ENCODE measurements around the gene FOXC1. TPM values are rescaled to one million over a fixed set of nuclear protein-coding genes. Genes with fewer than 3 reads are reported as not detected.
A peak's percentile ranks its signal among the peaks of the same experiment; 100 is the strongest.

FOXC1 gene
- total RNA-seq, 1 donor from 2014 or later = 0.45 TPM

GRCh38 chr6:1611322-1611571 lies 1.5 kb downstream of the FOXC1 start:
- H3K27ac ChIP-seq = no peak overlapping the region
- peaks cover 21% of the 10 kb centered on the region for H3K4me1 ChIP-seq
- H3K4me2 ChIP-seq = no peak overlapping the region
- H3F3A ChIP-seq (ENCODE audit: low read depth) = peaks cover 39% of the 10 kb centered on the region
- peaks cover 4% of the 10 kb centered on the region for H3K36me3 Mint-ChIP-seq
- H4K20me1 ChIP-seq (ENCODE audit: low read depth) = peaks cover 64% of the 10 kb centered on the region
- H3K27ac Mint-ChIP-seq = no peak overlapping the region
- H3K9ac ChIP-seq = no peak overlapping the region
- peak; percentile 76 for DNase-seq (ENCODE audit: low spot score)
- H3K79me2 ChIP-seq (ENCODE audit: low read depth) = no peaks in the 10 kb centered on the region
- peaks cover 40% of the 10 kb centered on the region for H3K4me1 Mint-ChIP-seq
- no peaks in the 10 kb centered on the region for H3K9me3 ChIP-seq (ENCODE audit: low read depth)
- no peak overlapping the region for H3K4me3 ChIP-seq
- peak; percentile 90 for TF ChIP-seq EZH2 (IDR thresholded peaks at IDR 0.05)
- TF ChIP-seq EZH2phosphoT487 (IDR thresholded peaks at IDR 0.05) = peak; percentile 11
- TF ChIP-seq CTCF (IDR thresholded peaks at IDR 0.05) = peak; percentile 24
- H3K27me3 Mint-ChIP-seq (ENCODE audit: insufficient read depth, low read depth) = peaks cover 64% of the 10 kb centered on the region
- H3K27me3 ChIP-seq = peaks cover 100% of the 10 kb centered on the region
- peaks cover 7% of the 10 kb centered on the region for H3K9me3 Mint-ChIP-seq
- no peaks in the 10 kb centered on the region for H3K36me3 ChIP-seq
- H2AFZ ChIP-seq (replicated peaks) = no peak overlapping the region
- H3K4me3 Mint-ChIP-seq = no peak overlapping the region

- H2AFZ ChIP-seq (replicated peaks) = no peak overlapping the region
- no peak overlapping the region for H3K9ac ChIP-seq
- peaks cover 7% of the 10 kb centered on the region for H3K9me3 Mint-ChIP-seq
- H3K79me2 ChIP-seq (ENCODE audit: low read depth) = no peaks in the 10 kb centered on the region
- peaks cover 4% of the 10 kb centered on the region for H3K36me3 Mint-ChIP-seq
- H3K27ac ChIP-seq = no peak overlapping the region
- peak overlapping the region; percentile 84 for H3K4me3 Mint-ChIP-seq
- no peak overlapping the region for H3K27ac Mint-ChIP-seq
- peak; percentile 47 for TF ChIP-seq EZH2 (IDR thresholded peaks at IDR 0.05)
- TF ChIP-seq CTCF (IDR thresholded peaks at IDR 0.05) = no peak
- TF ChIP-seq EZH2phosphoT487 (IDR thresholded peaks at IDR 0.05) = peak; percentile 62
- peaks cover 36% of the 10 kb centered on the region for H3K4me1 Mint-ChIP-seq
- H3K4me1 ChIP-seq = peaks cover 17% of the 10 kb centered on the region
- peaks cover 64% of the 10 kb centered on the region for H3K27me3 Mint-ChIP-seq (ENCODE audit: insufficient read depth, low read depth)
- H3K4me2 ChIP-seq = peak overlapping the region; percentile 64
- H3K36me3 ChIP-seq = no peaks in the 10 kb centered on the region
- H4K20me1 ChIP-seq (ENCODE audit: low read depth) = peaks cover 64% of the 10 kb centered on the region
- H3K27me3 ChIP-seq = peaks cover 100% of the 10 kb centered on the region
- peak overlapping the region; percentile 16 for H3K4me3 ChIP-seq
- no peaks in the 10 kb centered on the region for H3K9me3 ChIP-seq (ENCODE audit: low read depth)
- H3F3A ChIP-seq (ENCODE audit: low read depth) = peaks cover 40% of the 10 kb centered on the region
- peak; percentile 56 for DNase-seq (ENCODE audit: low spot score)
Observed at GRCh38 chr6:1611572-1612298, 2.0 kb downstream of the FOXC1 start.

GRCh38 chr6:1612299-1612973 lies 2.7 kb downstream of the FOXC1 start:
- Mint-ChIP-seq H3K4me3 (peak overlapping the region; percentile 84), H3K36me3 (peaks cover 3% of the 10 kb centered on the region)
- H3K36me3 ChIP-seq = no peaks in the 10 kb centered on the region

More at GRCh38 chr6:1612299-1612973, 2.7 kb downstream of the FOXC1 start:
- TF ChIP-seq EZH2 (IDR thresholded peaks at IDR 0.05) (peak; percentile 64), CTCF (IDR thresholded peaks at IDR 0.05) (no peak), EZH2phosphoT487 (IDR thresholded peaks at IDR 0.05) (no peak)
- no peaks in the 10 kb centered on the region for H3K79me2 ChIP-seq (ENCODE audit: low read depth)
- no peak overlapping the region for H3K27ac Mint-ChIP-seq
- H3F3A ChIP-seq (ENCODE audit: low read depth) = peaks cover 38% of the 10 kb centered on the region
- no peak overlapping the region for H2AFZ ChIP-seq (replicated peaks)
- H3K4me1 Mint-ChIP-seq = peaks cover 29% of the 10 kb centered on the region
- no peak for DNase-seq (ENCODE audit: low spot score)
- H3K27me3 Mint-ChIP-seq (ENCODE audit: insufficient read depth, low read depth) = peaks cover 64% of the 10 kb centered on the region
- H3K9me3 Mint-ChIP-seq = peaks cover 6% of the 10 kb centered on the region
- no peaks in the 10 kb centered on the region for H3K9me3 ChIP-seq (ENCODE audit: low read depth)
- H3K4me2 ChIP-seq = peak overlapping the region; percentile 64
- peaks cover 100% of the 10 kb centered on the region for H3K27me3 ChIP-seq
- peaks cover 11% of the 10 kb centered on the region for H3K4me1 ChIP-seq
- peaks cover 64% of the 10 kb centered on the region for H4K20me1 ChIP-seq (ENCODE audit: low read depth)
- no peak overlapping the region for H3K4me3 ChIP-seq
- H3K9ac ChIP-seq = no peak overlapping the region
- no peak overlapping the region for H3K27ac ChIP-seq

Measured in neural progenitor cell (in vitro differentiated cells).